ENCODE results near the gene KLHL36. TPM values are rescaled to one million over a fixed set of nuclear protein-coding genes. Genes with fewer than 3 reads are reported as not detected.

KLHL36 gene
- total RNA-seq, 2 experiments from 2014 or later: 32.6 to 34.8 TPM

GRCh38 chr16:84667600-84668309 lies 19.4 kb downstream of the KLHL36 start:
- H3K9me3 Mint-ChIP-seq: no peaks in the 10 kb centered on the region
- DNase-seq: no peak
- peaks cover 16% of the 10 kb centered on the region for H3K4me1 Mint-ChIP-seq
- peaks cover 9% of the 10 kb centered on the region for H3K36me3 Mint-ChIP-seq
- no peak overlapping the region for H3K4me3 Mint-ChIP-seq
- H3K27ac Mint-ChIP-seq: no peak overlapping the region
- no peaks in the 10 kb centered on the region for H3K27me3 Mint-ChIP-seq

GRCh38 chr16:84670063-84670462 lies 21.8 kb downstream of the KLHL36 start:
- no peak overlapping the region for H3K27ac Mint-ChIP-seq
- no peak for DNase-seq
- H3K9me3 Mint-ChIP-seq: no peaks in the 10 kb centered on the region
- peaks cover 9% of the 10 kb centered on the region for H3K4me1 Mint-ChIP-seq
- H3K4me3 Mint-ChIP-seq: no peak overlapping the region
- H3K27me3 Mint-ChIP-seq: no peaks in the 10 kb centered on the region
- peaks cover 3% of the 10 kb centered on the region for H3K36me3 Mint-ChIP-seq

GRCh38 chr16:84672276-84673202 lies 24.2 kb downstream of the KLHL36 start:
- no peaks in the 10 kb centered on the region for H3K27me3 Mint-ChIP-seq
- H3K27ac Mint-ChIP-seq: no peak overlapping the region
- no peak overlapping the region for H3K4me3 Mint-ChIP-seq
- no peaks in the 10 kb centered on the region for H3K9me3 Mint-ChIP-seq
- peaks cover 3% of the 10 kb centered on the region for H3K4me1 Mint-ChIP-seq
- no peaks in the 10 kb centered on the region for H3K36me3 Mint-ChIP-seq
- DNase-seq: peak; percentile 76

DNA sequence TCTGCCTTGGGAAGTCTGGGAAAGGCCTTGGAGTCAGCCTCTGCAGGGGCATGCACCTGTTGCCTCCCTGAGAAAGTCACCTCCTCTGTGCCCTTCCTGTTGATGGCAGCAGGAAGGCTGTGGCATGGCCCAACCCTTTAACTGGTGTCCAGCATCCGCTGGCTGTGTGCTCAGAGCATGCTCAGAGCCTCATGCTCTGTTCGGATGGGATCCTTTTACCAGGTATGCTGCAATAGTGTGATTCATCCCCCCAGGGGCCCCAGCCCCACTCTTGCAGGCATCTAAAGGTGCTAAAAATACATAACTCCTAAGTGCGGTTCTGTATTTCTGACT lies 24.9 kb downstream of the KLHL36 start:
- Mint-ChIP-seq H3K4me1 (peaks cover 3% of the 10 kb centered on the region), H3K27me3 (no peaks in the 10 kb centered on the region), H3K4me3 (no peak overlapping the region), H3K27ac (no peak overlapping the region), H3K9me3 (no peaks in the 10 kb centered on the region), H3K36me3 (no peaks in the 10 kb centered on the region)
- DNase-seq: no peak

GRCh38 chr16:84673561-84673960 lies 25.2 kb downstream of the KLHL36 start:
- no peaks in the 10 kb centered on the region for H3K36me3 Mint-ChIP-seq
- peaks cover 3% of the 10 kb centered on the region for H3K4me1 Mint-ChIP-seq
- H3K27ac Mint-ChIP-seq: no peak overlapping the region

DNA sequence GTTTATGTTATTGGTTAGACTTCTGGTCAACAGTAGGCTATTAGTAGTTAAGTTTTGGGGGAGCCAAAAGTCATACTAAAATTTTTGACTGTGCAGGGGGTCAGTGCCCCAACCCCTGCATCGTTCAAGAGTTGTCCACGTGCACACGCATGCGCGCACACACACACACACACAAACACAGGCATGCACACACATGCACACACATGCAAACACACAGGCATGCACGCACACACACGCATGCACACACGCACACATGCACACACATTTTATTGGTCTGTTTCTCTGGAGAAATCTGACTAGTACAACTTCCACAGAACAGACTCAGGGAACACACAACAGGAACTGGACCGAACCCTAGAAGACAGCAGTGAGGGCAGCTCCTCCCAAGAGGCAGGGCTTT lies 27.1 kb downstream of the KLHL36 start:
- Mint-ChIP-seq H3K4me1 (peaks cover 3% of the 10 kb centered on the region), H3K36me3 (no peaks in the 10 kb centered on the region), H3K4me3 (no peak overlapping the region), H3K27me3 (peaks cover 2% of the 10 kb centered on the region), H3K9me3 (no peaks in the 10 kb centered on the region), H3K27ac (no peak overlapping the region)
- no peak for DNase-seq

More at GRCh38 chr16:84673561-84673960, 25.2 kb downstream of the KLHL36 start:
- Mint-ChIP-seq H3K9me3 (no peaks in the 10 kb centered on the region), H3K27me3 (no peaks in the 10 kb centered on the region), H3K4me3 (no peak overlapping the region)
- no peak for DNase-seq

DNA sequence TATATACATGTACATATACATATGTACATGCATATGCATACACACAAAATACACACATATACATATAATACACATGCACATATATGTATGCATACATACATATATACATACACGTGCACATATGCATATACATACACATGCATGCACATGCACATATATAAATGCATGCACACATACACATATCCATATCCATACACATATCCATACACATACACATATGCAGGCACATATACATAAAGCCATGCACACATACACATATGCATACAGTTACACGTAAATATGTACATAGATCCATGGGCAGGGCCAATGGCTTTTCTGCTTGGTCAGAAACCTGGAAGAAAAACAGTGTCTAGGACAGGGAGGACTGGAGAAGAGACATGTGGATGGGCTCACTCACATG lies 27.6 kb downstream of the KLHL36 start:
- DNase-seq: no peak
- H3K27ac Mint-ChIP-seq: no peak overlapping the region
- no peaks in the 10 kb centered on the region for H3K36me3 Mint-ChIP-seq
- H3K9me3 Mint-ChIP-seq: no peaks in the 10 kb centered on the region
- peaks cover 3% of the 10 kb centered on the region for H3K4me1 Mint-ChIP-seq
- peaks cover 6% of the 10 kb centered on the region for H3K27me3 Mint-ChIP-seq
- H3K4me3 Mint-ChIP-seq: no peak overlapping the region

GRCh38 chr16:84677017-84677803 lies 28.9 kb downstream of the KLHL36 start:
- H3K27me3 Mint-ChIP-seq: peaks cover 6% of the 10 kb centered on the region
- DNase-seq: no peak
- no peaks in the 10 kb centered on the region for H3K9me3 Mint-ChIP-seq
- H3K4me3 Mint-ChIP-seq: no peak overlapping the region
- H3K4me1 Mint-ChIP-seq: peaks cover 2% of the 10 kb centered on the region
- H3K27ac Mint-ChIP-seq: no peak overlapping the region
- no peaks in the 10 kb centered on the region for H3K36me3 Mint-ChIP-seq

GRCh38 chr16:84677849-84678248 lies 29.5 kb downstream of the KLHL36 start:
- no peaks in the 10 kb centered on the region for H3K4me1 Mint-ChIP-seq
- no peaks in the 10 kb centered on the region for H3K36me3 Mint-ChIP-seq
- no peak overlapping the region for H3K4me3 Mint-ChIP-seq
- DNase-seq: no peak
- H3K27me3 Mint-ChIP-seq: peaks cover 6% of the 10 kb centered on the region
- H3K27ac Mint-ChIP-seq: no peak overlapping the region
- no peaks in the 10 kb centered on the region for H3K9me3 Mint-ChIP-seq

DNA sequence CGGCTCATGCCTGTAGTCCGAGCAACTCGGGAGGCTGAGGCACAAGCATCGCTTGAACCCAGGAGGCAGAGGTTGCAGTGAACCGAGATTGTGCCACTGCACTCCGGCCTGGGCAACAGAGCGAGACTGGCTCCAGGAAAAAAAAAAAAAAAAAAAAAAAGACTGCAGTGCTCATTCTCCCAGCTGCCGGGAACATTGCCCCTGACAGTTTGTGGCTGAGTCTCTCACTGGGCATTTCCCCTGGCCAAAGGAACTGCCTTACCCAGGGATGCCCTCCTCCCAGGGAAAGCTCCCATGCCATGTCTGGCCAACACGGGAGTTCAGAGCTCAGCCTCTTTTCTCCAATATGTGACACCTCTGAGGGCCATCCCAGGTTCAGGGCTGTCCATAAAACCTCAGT lies 30.2 kb downstream of the KLHL36 start:
- no peaks in the 10 kb centered on the region for H3K4me1 Mint-ChIP-seq
- H3K27me3 Mint-ChIP-seq: peaks cover 6% of the 10 kb centered on the region
- no peak overlapping the region for H3K4me3 Mint-ChIP-seq
- H3K36me3 Mint-ChIP-seq: no peaks in the 10 kb centered on the region
- H3K27ac Mint-ChIP-seq: no peak overlapping the region
- H3K9me3 Mint-ChIP-seq: no peaks in the 10 kb centered on the region
- no peak for DNase-seq

DNA sequence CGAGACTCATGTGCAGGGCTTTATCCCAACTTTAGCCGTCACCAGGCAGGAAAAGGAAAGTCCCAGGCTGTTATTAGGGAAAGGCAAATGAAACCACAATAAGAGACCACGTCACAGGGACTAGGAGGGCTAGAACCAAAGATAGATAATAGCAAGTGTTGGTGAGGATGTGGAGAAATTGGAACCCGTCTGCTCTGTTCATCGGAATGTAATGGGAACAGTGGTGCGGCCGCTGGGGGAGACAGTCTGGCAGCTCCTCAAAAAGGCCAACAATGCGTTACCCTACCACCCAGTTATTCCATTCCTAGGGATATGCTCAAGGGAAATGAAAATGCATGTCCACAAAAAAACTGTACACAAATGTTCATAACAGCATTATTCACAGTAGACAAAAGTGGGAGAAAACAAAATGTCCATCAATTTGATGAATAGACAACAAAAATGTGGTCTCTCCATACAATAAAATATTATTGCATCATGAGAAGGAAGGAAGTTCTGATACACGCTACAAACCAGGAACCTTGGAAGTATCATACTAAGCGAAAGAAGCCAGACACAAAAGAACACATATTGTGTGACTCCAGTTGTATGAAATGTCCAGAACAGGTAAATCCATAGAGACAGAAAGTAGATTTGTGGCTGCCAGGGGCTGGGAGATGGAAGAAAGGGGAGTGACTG lies 32.0 kb downstream of the KLHL36 start:
- no peaks in the 10 kb centered on the region for H3K9me3 Mint-ChIP-seq
- H3K4me1 Mint-ChIP-seq: no peaks in the 10 kb centered on the region
- no peak overlapping the region for H3K27ac Mint-ChIP-seq
- H3K27me3 Mint-ChIP-seq: peaks cover 6% of the 10 kb centered on the region
- no peaks in the 10 kb centered on the region for H3K36me3 Mint-ChIP-seq
- no peak overlapping the region for H3K4me3 Mint-ChIP-seq
- no peak for DNase-seq

- Mint-ChIP-seq H3K4me3 (no peak overlapping the region), H3K27me3 (peaks cover 6% of the 10 kb centered on the region), H3K9me3 (no peaks in the 10 kb centered on the region), H3K36me3 (no peaks in the 10 kb centered on the region), H3K27ac (no peak overlapping the region), H3K4me1 (no peaks in the 10 kb centered on the region)
- no peak for DNase-seq
Measured at GRCh38 chr16:84680843-84681629, 32.7 kb downstream of the KLHL36 start.

DNA sequence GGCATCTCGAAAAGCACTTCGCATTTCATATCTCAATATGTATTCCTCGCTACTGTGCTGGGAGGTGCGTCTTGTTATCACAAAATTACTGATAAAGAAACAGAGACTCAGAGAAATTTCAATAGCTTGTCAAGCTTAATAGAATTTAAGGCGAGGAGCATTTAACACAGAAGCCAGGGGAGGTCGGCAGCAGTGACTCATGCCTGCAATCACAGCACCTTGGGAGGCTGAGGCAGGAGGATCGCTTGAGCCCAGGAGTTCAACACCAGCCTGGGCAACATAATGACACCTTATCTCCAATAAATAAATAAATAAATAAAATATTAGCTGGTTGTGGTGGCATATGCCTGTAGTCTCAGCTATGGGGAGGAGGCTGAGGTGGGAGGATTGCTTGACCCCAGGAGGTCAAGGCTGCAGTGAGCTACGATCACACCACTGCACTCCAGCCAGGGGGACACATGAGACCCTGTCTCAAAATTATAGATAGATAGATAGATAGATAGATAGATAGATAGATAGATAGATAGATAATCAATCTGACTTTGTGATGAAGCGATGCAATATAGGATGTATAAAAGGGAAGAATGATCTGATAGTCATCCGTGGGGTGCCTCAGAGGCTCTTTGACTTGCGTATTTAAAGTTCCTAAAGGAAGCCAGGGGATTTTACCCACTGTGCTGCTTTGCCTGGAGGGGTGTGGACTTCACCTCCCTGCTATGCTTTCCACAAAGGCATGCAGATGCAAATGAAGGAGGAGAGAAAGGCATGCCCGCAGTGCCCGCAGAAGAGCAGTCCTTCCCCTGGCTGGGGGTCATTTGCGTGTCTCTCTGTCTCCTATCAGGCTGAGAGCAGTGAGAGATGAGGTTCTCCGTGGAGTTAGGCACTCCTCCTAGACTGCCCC lies 35.6 kb downstream of the KLHL36 start:
- Mint-ChIP-seq H3K27me3 (peaks cover 6% of the 10 kb centered on the region), H3K36me3 (no peaks in the 10 kb centered on the region), H3K4me3 (no peak overlapping the region), H3K9me3 (peaks cover 3% of the 10 kb centered on the region), H3K27ac (no peak overlapping the region), H3K4me1 (peaks cover 2% of the 10 kb centered on the region)
- DNase-seq: no peak
